ENCODE results near the gene MAP7.
"Not testable (repeated sequence)": the region's sequence is repeated elsewhere in the genome, so short reads cannot be mapped to it uniquely, and the experiment has no call there.

MAP7 gene

DNA sequence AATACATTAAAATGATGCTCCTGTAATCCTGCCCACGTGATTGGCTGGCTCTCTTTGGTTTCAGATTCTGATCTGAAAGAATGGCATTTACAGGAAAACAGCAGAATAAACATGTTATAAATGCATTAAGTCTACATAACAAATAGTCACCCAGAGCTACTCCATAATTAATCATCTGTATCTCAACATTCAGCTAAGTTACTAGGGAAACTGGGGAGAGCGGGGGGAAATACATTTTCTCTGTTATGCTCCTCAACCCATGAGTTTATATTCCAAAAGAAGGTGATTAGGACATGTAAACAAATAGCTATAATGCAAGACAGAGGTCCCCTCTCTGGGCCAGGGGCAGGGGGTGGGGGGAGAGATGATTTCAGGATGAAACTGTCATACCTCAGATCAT lies 58.5 kb downstream of the MAP7 start:
- Histone ChIP-seq H3K27ac (no peak overlapping the region), H3K27me3 (ENCODE audit: insufficient read depth, low read depth, severe bottlenecking) (no peaks in the 10 kb centered on the region), H3K9me3 (ENCODE audit: severe bottlenecking) (no peaks in the 10 kb centered on the region), H3K36me3 (no peaks in the 10 kb centered on the region), H3K4me3 (ENCODE audit: low read depth, low read length) (no peak overlapping the region)
- TF ChIP-seq, protein P1, sequence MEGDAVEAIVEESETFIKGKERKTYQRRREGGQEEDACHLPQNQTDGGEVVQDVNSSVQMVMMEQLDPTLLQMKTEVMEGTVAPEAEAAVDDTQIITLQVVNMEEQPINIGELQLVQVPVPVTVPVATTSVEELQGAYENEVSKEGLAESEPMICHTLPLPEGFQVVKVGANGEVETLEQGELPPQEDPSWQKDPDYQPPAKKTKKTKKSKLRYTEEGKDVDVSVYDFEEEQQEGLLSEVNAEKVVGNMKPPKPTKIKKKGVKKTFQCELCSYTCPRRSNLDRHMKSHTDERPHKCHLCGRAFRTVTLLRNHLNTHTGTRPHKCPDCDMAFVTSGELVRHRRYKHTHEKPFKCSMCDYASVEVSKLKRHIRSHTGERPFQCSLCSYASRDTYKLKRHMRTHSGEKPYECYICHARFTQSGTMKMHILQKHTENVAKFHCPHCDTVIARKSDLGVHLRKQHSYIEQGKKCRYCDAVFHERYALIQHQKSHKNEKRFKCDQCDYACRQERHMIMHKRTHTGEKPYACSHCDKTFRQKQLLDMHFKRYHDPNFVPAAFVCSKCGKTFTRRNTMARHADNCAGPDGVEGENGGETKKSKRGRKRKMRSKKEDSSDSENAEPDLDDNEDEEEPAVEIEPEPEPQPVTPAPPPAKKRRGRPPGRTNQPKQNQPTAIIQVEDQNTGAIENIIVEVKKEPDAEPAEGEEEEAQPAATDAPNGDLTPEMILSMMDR (IDR thresholded peaks at IDR 0.05; ENCODE audit: low read depth, low read length), result no peak
- no peak for DNase-seq

DNA sequence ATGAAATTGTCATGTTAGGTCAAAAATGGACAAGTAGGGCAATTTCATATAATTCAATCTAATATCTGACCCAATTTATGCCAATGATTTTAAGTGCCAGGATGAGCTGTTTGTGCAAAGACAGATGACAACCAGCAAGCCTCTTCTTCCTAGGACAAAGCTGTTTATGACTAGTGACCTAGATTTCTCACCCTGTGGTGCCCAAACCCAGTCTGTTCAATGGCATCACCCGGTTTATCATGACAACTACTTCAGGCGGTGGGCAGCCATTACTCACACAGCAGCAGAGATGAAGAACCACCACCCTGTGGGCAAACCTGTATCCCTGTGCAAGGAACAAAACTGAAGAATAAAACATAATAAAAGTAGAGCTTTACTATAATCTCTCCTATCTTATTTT lies 59.0 kb downstream of the MAP7 start:
- Histone ChIP-seq H3K27ac (no peak overlapping the region), H3K27me3 (ENCODE audit: insufficient read depth, low read depth, severe bottlenecking) (no peaks in the 10 kb centered on the region), H3K36me3 (no peaks in the 10 kb centered on the region), H3K4me3 (ENCODE audit: low read depth, low read length) (no peak overlapping the region), H3K9me3 (ENCODE audit: severe bottlenecking) (no peaks in the 10 kb centered on the region)
- DNase-seq, result no peak
- TF ChIP-seq, protein P1 (IDR thresholded peaks at IDR 0.05; ENCODE audit: low read depth, low read length), result no peak

DNA sequence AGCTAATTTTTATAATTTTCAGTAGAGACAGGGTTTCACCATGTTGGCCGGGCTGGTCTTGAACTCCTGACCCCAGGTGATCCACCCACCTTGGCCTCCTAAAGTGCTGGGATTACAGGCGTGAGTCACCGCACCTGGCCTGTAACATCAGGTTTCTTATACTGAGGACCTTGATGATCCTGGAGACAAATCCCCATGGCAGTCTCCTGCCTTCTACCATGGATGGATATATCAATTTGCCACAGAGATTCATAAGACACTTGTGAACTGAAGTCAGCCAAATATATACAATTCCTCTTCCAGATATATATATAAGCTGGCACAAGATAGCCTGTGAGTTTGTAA lies 60.6 kb downstream of the MAP7 start:
- H3K4me3 ChIP-seq (ENCODE audit: low read depth, low read length); H3K36me3 ChIP-seq; H3K27me3 ChIP-seq (ENCODE audit: insufficient read depth, low read depth, severe bottlenecking); H3K27ac ChIP-seq; DNase-seq; H3K9me3 ChIP-seq (ENCODE audit: severe bottlenecking): not testable (repeated sequence)

DNA sequence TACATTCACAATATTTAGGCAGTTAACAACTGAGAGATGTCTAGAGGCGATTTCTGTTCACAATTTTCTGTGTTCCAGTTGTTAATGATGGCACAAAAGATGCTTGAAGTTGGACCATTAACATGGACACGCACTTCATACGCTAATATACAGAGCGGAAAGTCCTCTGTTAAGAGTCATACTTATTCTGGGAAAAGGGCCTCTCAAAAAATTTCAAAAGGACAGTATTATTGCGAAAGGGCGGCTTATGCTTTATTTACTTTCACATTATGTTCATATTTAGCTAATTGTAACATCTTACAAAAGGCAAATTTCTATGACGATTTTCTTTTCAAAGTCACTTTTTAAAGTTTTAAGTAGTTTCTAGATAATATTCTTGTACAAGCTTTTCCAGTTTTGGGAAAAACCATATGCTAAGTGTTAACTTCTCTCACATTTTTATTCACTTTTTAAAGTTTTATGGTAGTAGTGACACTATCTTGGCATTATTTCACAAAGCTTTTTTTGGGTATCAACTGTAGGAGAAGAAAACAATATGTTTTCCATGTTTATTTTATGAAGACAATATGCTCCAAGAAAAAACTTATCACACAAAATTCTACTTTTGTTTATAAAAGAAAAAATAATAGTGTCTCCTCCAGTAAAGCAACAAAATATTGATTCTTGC lies 62.3 kb downstream of the MAP7 start:
- H3K36me3 ChIP-seq, result no peaks in the 10 kb centered on the region
- no peaks in the 10 kb centered on the region for H3K9me3 ChIP-seq (ENCODE audit: severe bottlenecking)
- no peak for DNase-seq
- no peak overlapping the region for H3K27ac ChIP-seq
- TF ChIP-seq, protein P1 (IDR thresholded peaks at IDR 0.05; ENCODE audit: low read depth, low read length), result no peak
- H3K4me3 ChIP-seq (ENCODE audit: low read depth, low read length), result no peak overlapping the region
- no peaks in the 10 kb centered on the region for H3K27me3 ChIP-seq (ENCODE audit: insufficient read depth, low read depth, severe bottlenecking)

DNA sequence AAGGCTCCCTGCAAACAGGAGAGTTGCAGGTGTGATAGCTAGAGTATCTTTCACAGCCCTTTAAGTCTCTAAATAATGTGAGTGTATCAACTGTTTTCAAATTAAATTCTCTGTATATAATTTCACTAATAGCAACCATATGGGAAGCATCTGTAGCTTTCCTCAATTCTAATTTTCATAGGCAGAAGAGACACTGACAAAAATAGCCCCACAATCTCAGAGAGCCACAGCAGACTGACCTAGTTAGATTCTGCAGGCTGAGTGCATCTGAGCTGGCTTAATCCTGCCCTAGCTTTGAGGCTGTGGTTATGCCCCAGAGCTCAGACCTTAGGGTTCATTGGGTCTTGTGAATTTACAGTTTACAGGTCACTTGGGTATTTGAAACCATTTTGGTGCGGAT lies 63.9 kb downstream of the MAP7 start:
- H3K4me3 ChIP-seq (ENCODE audit: low read depth, low read length), result no peak overlapping the region
- DNase-seq, result peak; percentile 54
- H3K27me3 ChIP-seq (ENCODE audit: insufficient read depth, low read depth, severe bottlenecking), result no peaks in the 10 kb centered on the region
- H3K27ac ChIP-seq, result peak overlapping the region; percentile 30
- H3K9me3 ChIP-seq (ENCODE audit: severe bottlenecking), result no peaks in the 10 kb centered on the region
- H3K36me3 ChIP-seq, result no peaks in the 10 kb centered on the region
- TF ChIP-seq, protein P1 (IDR thresholded peaks at IDR 0.05; ENCODE audit: low read depth, low read length), result no peak

DNA sequence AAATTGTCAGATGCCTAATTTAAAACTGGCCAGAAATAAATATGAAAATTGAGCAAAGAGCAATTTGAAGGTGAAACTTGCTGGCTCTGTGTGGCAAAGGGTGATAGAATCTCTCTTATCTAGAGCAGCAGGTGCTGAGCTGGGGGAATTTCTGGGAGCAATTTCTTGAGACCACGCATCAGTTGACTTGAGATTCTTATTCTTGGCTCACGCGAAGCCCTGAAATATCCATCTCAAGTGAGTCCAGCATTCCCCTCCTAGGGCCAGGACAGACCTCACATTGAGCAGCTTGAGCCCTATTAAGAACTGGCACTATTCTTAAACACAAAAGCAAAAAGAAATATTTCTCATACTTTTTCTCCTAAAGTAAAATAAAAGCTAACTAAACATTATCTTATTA lies 66.3 kb downstream of the MAP7 start:
- Histone ChIP-seq H3K27me3 (ENCODE audit: insufficient read depth, low read depth, severe bottlenecking) (no peaks in the 10 kb centered on the region), H3K9me3 (ENCODE audit: severe bottlenecking) (no peaks in the 10 kb centered on the region), H3K27ac (no peak overlapping the region), H3K36me3 (no peaks in the 10 kb centered on the region), H3K4me3 (ENCODE audit: low read depth, low read length) (no peak overlapping the region)
- TF ChIP-seq, protein P1 (IDR thresholded peaks at IDR 0.05; ENCODE audit: low read depth, low read length), result no peak
- DNase-seq, result no peak

DNA sequence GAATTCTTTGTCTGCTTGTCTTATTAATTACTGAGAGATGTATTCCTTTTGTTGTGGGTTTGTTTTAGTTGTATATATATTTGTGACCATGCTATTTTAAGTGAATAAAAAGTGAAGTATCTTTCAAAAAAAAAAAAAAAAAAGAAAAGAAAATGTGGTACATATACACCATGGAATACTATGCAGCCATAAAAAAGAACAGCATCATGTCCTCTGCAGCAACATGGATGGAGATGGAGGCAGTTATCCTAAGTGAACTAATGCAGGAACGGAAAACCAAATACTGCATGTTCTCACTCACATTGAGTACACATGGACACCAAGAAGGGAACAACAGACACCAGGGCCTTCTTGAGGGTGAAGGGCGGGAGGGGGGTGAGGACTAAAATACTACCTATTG lies 67.2 kb downstream of the MAP7 start:
- H3K27ac ChIP-seq; H3K4me3 ChIP-seq (ENCODE audit: low read depth, low read length); H3K27me3 ChIP-seq (ENCODE audit: insufficient read depth, low read depth, severe bottlenecking); H3K36me3 ChIP-seq; H3K9me3 ChIP-seq (ENCODE audit: severe bottlenecking); DNase-seq: not testable (repeated sequence)

Data from WERI-Rb-1 (cell line).